Measurements from ENCODE around the gene DZIP1. TPM values are rescaled to one million over a fixed set of nuclear protein-coding genes. Genes with fewer than 3 reads are reported as not detected.

The DZIP1 gene
- polyA plus RNA-seq, 1 donor (not counting 4 experiments of a cell fraction or from before 2014, with no cell fraction given), result 1.4 TPM

GRCh38 chr13:95626768-95627167, 17.7 kb downstream of the DZIP1 start:
- Histone ChIP-seq H4K20me1 (ENCODE audit: control insufficient read depth, extremely low read depth, insufficient read depth, low read length) (no peaks in the 10 kb centered on the region), H3K4me2 (ENCODE audit: control insufficient read depth, extremely low read depth, insufficient read depth, low read depth, low read length) (no peak overlapping the region), H3K27me3 (ENCODE audit: control insufficient read depth, extremely low read depth, insufficient read depth, low read length) (no peaks in the 10 kb centered on the region), H3K4me3 (ENCODE audit: control insufficient read depth in 2 of 3, extremely low read depth in 1 of 3, insufficient read depth in 2 of 3, low read depth in 1 of 3, low read length in 3 of 3) (no peak overlapping the region), H3K4me1 (ENCODE audit: control insufficient read depth, extremely low read depth, insufficient read depth, low read length) (no peaks in the 10 kb centered on the region), H3K9me1 (ENCODE audit: control insufficient read depth, extremely low read depth, insufficient read depth, low read length) (no peaks in the 10 kb centered on the region), H2AFZ (ENCODE audit: control insufficient read depth, low read length) (no peak overlapping the region), H3K79me2 (ENCODE audit: control insufficient read depth, insufficient read depth, low read length) (no peaks in the 10 kb centered on the region), H3K9ac (ENCODE audit: control insufficient read depth, extremely low read depth, insufficient read depth, low read length) (no peak overlapping the region), H3K36me3 (ENCODE audit: control insufficient read depth in 2 of 2, extremely low read depth in 1 of 2, insufficient read depth in 2 of 2, low read length in 2 of 2) (no peaks in the 10 kb centered on the region), H3K27ac (ENCODE audit: control insufficient read depth, insufficient read depth, low read length) (no peak overlapping the region), H3K9me3 (ENCODE audit: control insufficient read depth, low read depth, low read length) (no peaks in the 10 kb centered on the region)
- DNase-seq (ENCODE audit: low read depth, low spot score), result no peak
- dilution Hi-C loops (cut with MboI; ENCODE audit: extremely low pct_ligation_motif_present, low sequenced_read_pairs), result no loop called here
- TF ChIP-seq EZH2 (IDR thresholded peaks at IDR 0.05; ENCODE audit: low read length), result no peak
- no peak for TF ChIP-seq CTCF (optimal IDR thresholded peaks at IDR 0.05 in 1 of 3, IDR thresholded peaks at IDR 0.05 in 1 of 3, conservative IDR thresholded peaks at IDR 0.05 in 1 of 3; ENCODE audit: extremely low read depth in 1 of 3, insufficient read depth in 2 of 3, low read length in 3 of 3)
- no peak for FAIRE-seq

DNA sequence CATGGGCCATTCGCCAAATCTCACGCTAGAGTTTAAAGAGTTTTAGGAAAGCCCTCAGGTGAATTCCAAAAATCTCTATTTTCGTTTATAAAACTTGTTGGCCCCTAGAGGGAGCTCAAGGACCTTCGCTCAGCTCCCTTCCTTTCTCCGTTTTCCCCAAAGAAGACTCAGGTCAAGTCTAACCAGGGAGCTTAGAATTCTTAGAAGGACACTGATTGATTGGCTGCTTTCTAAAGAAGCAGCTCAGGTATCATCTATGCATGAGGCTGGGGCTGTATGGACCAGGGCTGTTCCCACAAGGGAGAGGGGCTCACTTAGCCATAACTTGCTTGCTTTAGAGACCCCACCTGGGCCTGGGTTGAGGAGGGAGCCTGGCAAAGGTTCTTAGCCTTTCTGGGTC, 20.5 kb downstream of the DZIP1 start:
- Histone ChIP-seq H2AFZ (ENCODE audit: control insufficient read depth, low read length) (no peak overlapping the region), H4K20me1 (ENCODE audit: control insufficient read depth, extremely low read depth, insufficient read depth, low read length) (no peaks in the 10 kb centered on the region), H3K4me2 (ENCODE audit: control insufficient read depth, extremely low read depth, insufficient read depth, low read depth, low read length) (no peak overlapping the region), H3K27me3 (ENCODE audit: control insufficient read depth, extremely low read depth, insufficient read depth, low read length) (no peaks in the 10 kb centered on the region), H3K4me3 (ENCODE audit: control insufficient read depth in 2 of 3, extremely low read depth in 1 of 3, insufficient read depth in 2 of 3, low read depth in 1 of 3, low read length in 3 of 3) (no peak overlapping the region), H3K79me2 (ENCODE audit: control insufficient read depth, insufficient read depth, low read length) (no peaks in the 10 kb centered on the region), H3K4me1 (ENCODE audit: control insufficient read depth, extremely low read depth, insufficient read depth, low read length) (no peaks in the 10 kb centered on the region), H3K36me3 (ENCODE audit: control insufficient read depth in 2 of 2, extremely low read depth in 1 of 2, insufficient read depth in 2 of 2, low read length in 2 of 2) (no peaks in the 10 kb centered on the region), H3K9ac (ENCODE audit: control insufficient read depth, extremely low read depth, insufficient read depth, low read length) (no peak overlapping the region), H3K27ac (ENCODE audit: control insufficient read depth, insufficient read depth, low read length) (no peak overlapping the region), H3K9me3 (ENCODE audit: control insufficient read depth, low read depth, low read length) (no peaks in the 10 kb centered on the region), H3K9me1 (ENCODE audit: control insufficient read depth, extremely low read depth, insufficient read depth, low read length) (no peaks in the 10 kb centered on the region)
- FAIRE-seq (peak; percentile 49), DNase-seq (ENCODE audit: low read depth, low spot score) (no peak)
- peak; percentile 49 to 70 (median 60) for TF ChIP-seq CTCF (optimal IDR thresholded peaks at IDR 0.05 in 1 of 3, IDR thresholded peaks at IDR 0.05 in 1 of 3, conservative IDR thresholded peaks at IDR 0.05 in 1 of 3; ENCODE audit: extremely low read depth in 1 of 3, insufficient read depth in 2 of 3, low read length in 3 of 3)
- TF ChIP-seq EZH2 (IDR thresholded peaks at IDR 0.05; ENCODE audit: low read length), result no peak
- dilution Hi-C loops (cut with MboI; ENCODE audit: extremely low pct_ligation_motif_present, low sequenced_read_pairs), result no loop called here
